Measurements from ENCODE around the gene SCN3B.

DNA sequence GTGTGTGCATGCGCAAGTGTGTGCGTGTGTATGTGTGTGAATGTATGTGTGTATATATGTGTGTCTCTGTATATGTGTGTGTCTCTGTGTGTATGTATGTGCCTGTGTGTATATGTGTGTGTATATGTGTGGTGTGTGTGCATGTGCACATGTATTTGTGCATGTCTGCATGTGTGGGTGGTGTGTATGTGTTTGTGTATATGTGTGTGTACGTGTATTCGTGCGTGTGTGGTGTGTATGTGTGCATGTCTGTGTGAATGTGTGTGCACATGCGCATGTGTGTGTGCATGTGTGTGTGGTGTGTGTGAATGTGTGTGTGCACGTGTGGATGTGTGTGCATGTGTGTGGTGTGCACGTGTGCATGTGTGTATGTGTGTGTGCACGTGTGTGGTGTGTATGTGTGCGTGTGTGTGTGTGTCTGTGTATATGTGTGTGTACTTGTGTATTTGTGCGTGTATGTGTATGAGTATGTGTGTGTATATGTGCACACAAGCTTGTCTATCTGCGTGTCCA is 71.4 kb downstream of the SCN3B start:
- TF ChIP-seq, protein P1, sequence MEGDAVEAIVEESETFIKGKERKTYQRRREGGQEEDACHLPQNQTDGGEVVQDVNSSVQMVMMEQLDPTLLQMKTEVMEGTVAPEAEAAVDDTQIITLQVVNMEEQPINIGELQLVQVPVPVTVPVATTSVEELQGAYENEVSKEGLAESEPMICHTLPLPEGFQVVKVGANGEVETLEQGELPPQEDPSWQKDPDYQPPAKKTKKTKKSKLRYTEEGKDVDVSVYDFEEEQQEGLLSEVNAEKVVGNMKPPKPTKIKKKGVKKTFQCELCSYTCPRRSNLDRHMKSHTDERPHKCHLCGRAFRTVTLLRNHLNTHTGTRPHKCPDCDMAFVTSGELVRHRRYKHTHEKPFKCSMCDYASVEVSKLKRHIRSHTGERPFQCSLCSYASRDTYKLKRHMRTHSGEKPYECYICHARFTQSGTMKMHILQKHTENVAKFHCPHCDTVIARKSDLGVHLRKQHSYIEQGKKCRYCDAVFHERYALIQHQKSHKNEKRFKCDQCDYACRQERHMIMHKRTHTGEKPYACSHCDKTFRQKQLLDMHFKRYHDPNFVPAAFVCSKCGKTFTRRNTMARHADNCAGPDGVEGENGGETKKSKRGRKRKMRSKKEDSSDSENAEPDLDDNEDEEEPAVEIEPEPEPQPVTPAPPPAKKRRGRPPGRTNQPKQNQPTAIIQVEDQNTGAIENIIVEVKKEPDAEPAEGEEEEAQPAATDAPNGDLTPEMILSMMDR (IDR thresholded peaks at IDR 0.05) = no peak
- no peak for TF ChIP-seq POLR2AphosphoS5 (IDR thresholded peaks at IDR 0.05)

Data from breast epithelium (tissue), 3 donors.